SU-DHL-6 (cell line): ENCODE data around the gene P4HB.
A peak's percentile ranks its signal among the peaks of the same experiment; 100 is the strongest.

ENCODE experiments used
- H2AFZ ChIP-seq: fragments of 200-600 bp; sonication (generic); 2 replicates; pipeline ENCODE4 v1.6.1; 2014; ENCODE audit warnings: low read depth, mild to moderate bottlenecking, moderate library complexity, mixed read lengths, antibody characterized with exemption, low read length; ENCODE audit not compliant: severe bottlenecking
- H3F3A ChIP-seq: fragments of 200-600 bp; shearing (Covaris generic); 2 replicates; pipeline ENCODE4 v1.6.0; 2016; ENCODE audit warnings: antibody characterized with exemption, mild to moderate bottlenecking; ENCODE audit not compliant: insufficient read depth
- H3K27ac ChIP-seq: fragments of 200-600 bp; sonication (generic); 2 replicates; pipeline ENCODE4 v1.5.1; 2016; ENCODE audit warnings: low read depth, mild to moderate bottlenecking, low read length, moderate library complexity, mixed read lengths
- H3K27me3 ChIP-seq: fragments of 200-600 bp; sonication (generic), shearing (Covaris generic); 2 replicates; pipeline ENCODE4 v1.6.0; 2014; ENCODE audit warnings: mild to moderate bottlenecking, low read length
- H3K36me3 ChIP-seq: fragments of 200-600 bp; sonication (generic); 2 replicates; pipeline ENCODE4 v1.6.1; 2014; ENCODE audit warnings: mild to moderate bottlenecking, low read length, mixed read lengths
- H3K4me2 ChIP-seq: fragments of 300-600, 200-600 bp; shearing (Covaris generic), sonication (generic); 2 replicates; pipeline ENCODE4 v1.6.0; 2014; ENCODE audit warnings: low read length, low read depth, mild to moderate bottlenecking; ENCODE audit not compliant: poor library complexity, severe bottlenecking
- H3K4me3 ChIP-seq: fragments of 200-600 bp; sonication (generic); 2 replicates; pipeline ENCODE4 v1.5.1; 2014; ENCODE audit warnings: antibody characterized with exemption, low read length, mild to moderate bottlenecking, mixed read lengths; ENCODE audit not compliant: insufficient read depth, poor library complexity, severe bottlenecking
- H3K79me2 ChIP-seq: fragments of 200-600 bp; sonication (generic); 2 replicates; pipeline ENCODE4 v1.6.1; 2014; ENCODE audit warnings: mild to moderate bottlenecking, low read length, moderate library complexity; ENCODE audit not compliant: insufficient read depth
- H3K9ac ChIP-seq: fragments of 200-600 bp; sonication (generic); 2 replicates; pipeline ENCODE4 v1.7.0; 2014; ENCODE audit warnings: mild to moderate bottlenecking, low read length
- H3K9me2 ChIP-seq: fragments of 200-600 bp; sonication (generic); replicated peaks from 2 replicates; pipeline ENCODE4 v1.6.1; 2014; ENCODE audit warnings: low read length; ENCODE audit not compliant: insufficient read depth
- H3K9me3 ChIP-seq: fragments of 200-600 bp; sonication (generic); 2 replicates; pipeline ENCODE4 v1.6.1; 2014; ENCODE audit warnings: low read length, mixed read lengths; ENCODE audit not compliant: insufficient read depth
- H4K20me1 ChIP-seq: fragments of 200-600 bp; sonication (generic); 2 replicates; pipeline ENCODE4 v1.6.1; 2014; ENCODE audit warnings: low read depth, mild to moderate bottlenecking, antibody characterized with exemption, low read length, moderate library complexity, mixed read lengths
- CTCF ChIP-seq: fragments of 200-600 bp; sonication (generic); IDR thresholded peaks from one replicate; pipeline ENCODE4 v1.5.1; 2017; ENCODE audit warnings: antibody characterized with exemption, mild to moderate bottlenecking, low read length, moderate library complexity; ENCODE audit not compliant: insufficient read depth, poor library complexity, severe bottlenecking
- EZH2phosphoT487 ChIP-seq: fragments of 200-600 bp; sonication (generic), shearing (Covaris generic); conservative IDR thresholded peaks from 2 replicates; pipeline ENCODE4 v1.6.1; 2018; ENCODE audit warnings: mild to moderate bottlenecking, antibody characterized with exemption, low read length, moderate library complexity, mixed read lengths

Gene P4HB

GRCh38 chr17:81831957-81832607 lies 28.3 kb downstream of the P4HB start:
- H3K9me3 ChIP-seq, result no peaks in the 10 kb centered on the region
- no peaks in the 10 kb centered on the region for H4K20me1 ChIP-seq
- H3K9me2 ChIP-seq, result no peaks in the 10 kb centered on the region
- H3K4me2 ChIP-seq, result peak overlapping the region; percentile 68
- H3K27me3 ChIP-seq, result no peaks in the 10 kb centered on the region
- H3F3A ChIP-seq, result no peaks in the 10 kb centered on the region
- TF ChIP-seq EZH2phosphoT487 (no peak), CTCF (no peak)
- no peaks in the 10 kb centered on the region for H3K36me3 ChIP-seq
- no peaks in the 10 kb centered on the region for H3K79me2 ChIP-seq
- peak overlapping the region; percentile 20 for H2AFZ ChIP-seq
- peak overlapping the region; percentile 65 for H3K27ac ChIP-seq
- peak overlapping the region; percentile 82 for H3K4me3 ChIP-seq
- H3K9ac ChIP-seq, result peak overlapping the region; percentile 78

GRCh38 chr17:81831563-81831956 lies 28.8 kb downstream of the P4HB start:
- Histone ChIP-seq H3K36me3 (no peaks in the 10 kb centered on the region), H3K4me3 (peak overlapping the region; percentile 82), H3K4me2 (peak overlapping the region; percentile 68), H2AFZ (no peak overlapping the region), H3K9ac (peak overlapping the region; percentile 78), H3K79me2 (no peaks in the 10 kb centered on the region), H3K27me3 (no peaks in the 10 kb centered on the region), H3K9me3 (no peaks in the 10 kb centered on the region), H3K27ac (peak overlapping the region; percentile 65), H3F3A (no peaks in the 10 kb centered on the region), H4K20me1 (no peaks in the 10 kb centered on the region), H3K9me2 (no peaks in the 10 kb centered on the region)
- no peak for TF ChIP-seq EZH2phosphoT487
- TF ChIP-seq CTCF, result no peak

GRCh38 chr17:81829858-81830257 lies 30.5 kb downstream of the P4HB start:
- Histone ChIP-seq H3K9me2 (no peaks in the 10 kb centered on the region), H3K4me2 (no peak overlapping the region), H3K27ac (no peak overlapping the region), H2AFZ (no peak overlapping the region), H3K27me3 (no peaks in the 10 kb centered on the region), H3K79me2 (no peaks in the 10 kb centered on the region), H3F3A (no peaks in the 10 kb centered on the region), H3K9ac (no peak overlapping the region), H3K36me3 (no peaks in the 10 kb centered on the region), H3K9me3 (no peaks in the 10 kb centered on the region), H4K20me1 (no peaks in the 10 kb centered on the region), H3K4me3 (no peak overlapping the region)
- TF ChIP-seq EZH2phosphoT487 (no peak), CTCF (no peak)
